Jurkat, Clone E6-1 (cell line): ENCODE results near the gene PPFIBP1.
"Not testable (repeated sequence)": the region's sequence is repeated elsewhere in the genome, so short reads cannot be mapped to it uniquely, and the experiment has no call there.

Experiments
- DNase-seq: peaks from one replicate; pipeline ENCODE4 v3.0.0-alpha.2; 2011; ENCODE audit warnings: low read depth, low spot score
- H3K4me3 ChIP-seq: 2 replicates; pipeline ENCODE4 v1.5.1; 2011; ENCODE audit warnings: mild to moderate bottlenecking, low read length, control low read depth, moderate library complexity

PPFIBP1 gene

DNA sequence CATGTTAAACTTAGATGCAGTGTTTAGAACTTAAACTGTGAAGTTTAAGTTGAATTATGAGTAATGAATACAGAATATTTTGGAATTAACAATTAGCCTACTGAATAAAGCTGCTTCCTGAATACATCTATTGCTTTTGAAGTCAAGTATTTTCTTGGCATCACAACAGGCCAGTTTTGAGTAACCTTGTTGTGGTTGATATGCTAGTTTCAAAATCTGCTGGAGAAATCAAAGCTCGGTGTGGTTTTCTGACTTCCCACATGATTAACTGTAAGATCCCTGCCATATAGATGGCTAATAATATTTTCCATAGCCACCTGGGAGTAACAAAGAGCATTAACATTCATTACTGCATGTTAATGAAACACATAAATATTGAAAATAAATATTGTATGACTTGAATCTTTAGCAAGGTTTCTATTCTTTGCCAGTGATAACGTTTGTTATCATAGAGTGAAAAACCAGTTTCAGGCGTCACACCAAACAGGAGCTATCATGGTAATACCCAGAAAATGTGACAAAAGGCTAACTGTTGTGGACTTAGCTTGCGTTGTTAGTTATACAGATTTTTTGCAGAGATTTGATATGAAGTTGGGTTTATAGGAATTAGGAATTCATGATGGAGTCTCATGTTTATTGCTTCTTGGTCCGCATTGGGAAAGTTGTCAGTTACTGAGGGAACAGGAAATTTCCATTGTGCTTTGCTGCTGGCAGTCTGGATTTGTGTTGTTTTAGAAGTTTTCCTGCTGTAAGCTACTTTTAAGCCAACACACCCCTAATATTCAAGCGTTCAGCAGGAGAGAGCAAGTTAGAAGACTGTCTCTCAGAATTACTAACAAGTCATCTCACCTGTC lies 32.1 kb downstream of the PPFIBP1 start:
- H3K4me3 ChIP-seq: no peak overlapping the region
- no peak for DNase-seq

DNA sequence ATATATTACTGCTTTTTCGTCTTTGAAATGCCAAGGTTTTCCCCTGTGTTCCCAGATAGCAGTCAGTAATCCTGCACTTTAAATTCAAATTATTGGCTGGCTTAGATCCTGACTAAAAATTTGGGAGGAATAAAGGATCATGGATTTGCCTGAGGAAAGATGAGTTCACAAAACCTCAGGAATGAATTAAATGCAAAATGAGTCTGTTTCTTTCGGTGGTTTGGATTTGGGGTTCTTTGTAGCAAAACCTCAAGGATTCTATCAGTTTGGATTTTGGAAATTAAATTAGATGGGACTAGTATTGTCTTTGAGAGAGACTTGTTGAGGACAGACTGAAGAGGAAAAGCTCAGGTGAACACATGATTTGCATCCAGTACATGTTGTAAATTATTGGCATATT lies 36.1 kb downstream of the PPFIBP1 start:
- H3K4me3 ChIP-seq: no peak overlapping the region
- DNase-seq: no peak

DNA sequence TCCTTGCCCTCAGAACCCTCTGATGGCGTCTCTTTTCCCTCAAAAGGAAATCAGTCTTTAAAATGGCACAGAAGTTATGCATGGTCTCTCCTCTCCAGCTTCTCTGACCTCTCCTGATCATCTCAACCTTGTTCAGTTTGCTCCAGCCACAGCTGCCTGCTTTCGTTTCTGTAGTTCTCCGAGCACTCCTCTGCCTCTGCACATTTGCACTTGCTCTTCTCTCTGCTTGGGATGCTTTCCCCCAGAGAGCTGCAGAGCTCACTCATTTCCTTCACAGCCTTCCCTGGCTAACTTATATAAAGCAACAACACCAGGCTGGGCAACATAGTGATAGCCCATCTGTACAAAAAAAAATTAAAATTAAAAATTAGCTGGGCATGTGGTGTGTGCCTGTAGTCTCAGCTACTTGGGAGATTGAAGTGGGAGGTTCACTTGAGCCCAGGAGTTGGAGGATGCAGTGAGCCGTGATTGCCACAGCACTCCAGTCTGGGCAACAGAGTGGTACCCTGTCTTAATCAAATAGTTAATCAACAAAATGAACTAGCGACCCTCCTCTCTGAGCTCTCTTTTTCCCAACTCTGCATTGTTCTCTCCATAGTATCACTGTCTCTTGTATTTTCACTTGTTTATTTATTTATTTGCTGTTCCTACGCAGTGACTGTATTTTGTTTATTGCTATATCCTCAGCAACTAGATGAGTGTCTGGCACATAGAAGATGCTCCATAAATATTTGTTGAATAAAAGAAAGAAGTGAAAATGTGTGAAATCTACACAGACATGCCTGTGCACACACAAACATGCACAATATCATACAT lies 37.7 kb downstream of the PPFIBP1 start:
- no peak overlapping the region for H3K4me3 ChIP-seq
- DNase-seq: no peak

DNA sequence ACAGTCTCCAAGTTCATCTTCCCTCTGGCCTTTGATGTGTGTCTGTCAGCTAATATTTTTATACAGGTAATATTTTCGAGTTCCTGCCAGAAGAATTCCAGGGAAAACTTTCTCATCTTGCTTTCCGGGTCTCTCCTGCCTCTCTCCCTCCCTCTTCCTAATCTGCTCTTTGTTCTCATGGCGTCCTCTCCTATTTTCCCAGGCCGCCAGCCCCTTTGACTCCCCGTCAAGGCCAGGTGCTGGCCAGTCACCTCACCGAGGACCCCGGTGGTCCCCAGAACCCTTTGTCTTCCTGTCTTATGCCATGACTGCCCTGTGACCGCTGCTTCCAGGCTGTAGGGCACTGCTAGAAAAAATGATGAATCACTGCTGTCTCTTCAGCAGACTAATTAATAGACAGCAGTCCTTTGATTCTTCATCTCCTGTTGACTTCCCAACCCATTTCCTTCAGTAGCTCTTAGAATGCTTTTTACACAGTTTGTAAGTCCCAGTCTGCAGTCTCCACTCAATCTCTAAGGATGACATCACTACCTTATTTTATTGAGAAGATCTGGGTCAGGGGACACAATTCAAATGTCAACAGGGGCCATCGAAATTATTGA lies 40.7 kb downstream of the PPFIBP1 start:
- no peak overlapping the region for H3K4me3 ChIP-seq
- no peak for DNase-seq

GRCh38 chr12:27566159-27566558 lies 42.2 kb downstream of the PPFIBP1 start:
- peak; percentile 22 for DNase-seq
- H3K4me3 ChIP-seq: no peak overlapping the region

DNA sequence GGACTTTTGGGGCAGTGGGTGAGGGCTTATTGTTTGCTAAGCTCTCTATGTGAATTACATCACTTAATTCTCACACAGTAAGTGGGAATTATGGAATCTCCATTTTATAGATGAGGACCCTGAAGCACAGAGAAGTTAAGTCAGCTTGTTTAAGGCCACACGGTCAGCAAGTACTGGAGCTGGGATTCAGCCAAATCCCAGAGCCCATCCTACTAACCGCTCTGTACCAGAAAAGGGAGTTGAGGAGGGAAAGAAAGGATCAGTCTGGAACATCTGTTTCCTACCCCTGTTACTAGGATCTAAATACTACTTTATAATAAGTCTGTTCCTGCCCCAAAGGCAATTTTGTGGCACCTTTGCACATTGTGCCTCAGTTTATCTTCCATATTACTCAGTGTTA lies 42.6 kb downstream of the PPFIBP1 start:
- no peak for DNase-seq

DNA sequence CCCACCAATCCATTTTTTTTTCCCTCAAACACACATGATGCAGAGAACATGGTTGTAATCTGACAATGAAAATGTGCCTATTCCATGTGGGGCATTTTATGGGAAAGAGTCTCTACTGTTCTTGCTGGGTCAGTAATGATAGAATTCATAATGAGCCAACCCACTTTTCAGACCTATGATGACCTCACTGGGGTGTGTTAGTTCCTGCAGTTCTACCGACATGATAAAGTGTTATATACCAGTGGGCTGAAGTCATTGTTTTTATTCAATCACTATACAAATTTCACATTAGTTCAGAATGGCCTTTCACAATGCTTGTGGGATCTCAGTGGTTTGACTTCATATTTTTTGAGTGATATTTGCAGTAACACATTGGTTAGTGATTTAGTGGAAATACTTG lies 47.5 kb downstream of the PPFIBP1 start:
- no peak for DNase-seq
- no peak overlapping the region for H3K4me3 ChIP-seq

More for the DNA sequence above, 42.6 kb downstream of the PPFIBP1 start:
- H3K4me3 ChIP-seq: no peak overlapping the region

- no peak for DNase-seq
- H3K4me3 ChIP-seq: no peak overlapping the region
These were observed 48.7 kb downstream of the PPFIBP1 start for GRCh38 chr12:27572486-27573255.

GRCh38 chr12:27573972-27574371 lies 50.0 kb downstream of the PPFIBP1 start:
- no peak overlapping the region for H3K4me3 ChIP-seq
- no peak for DNase-seq

- H3K4me3 ChIP-seq: no peak overlapping the region
These were observed 51.2 kb downstream of the PPFIBP1 start for GRCh38 chr12:27575090-27575761.

GRCh38 chr12:27575762-27576118 lies 51.7 kb downstream of the PPFIBP1 start:
- H3K4me3 ChIP-seq: no peak overlapping the region
- DNase-seq: no peak

More at GRCh38 chr12:27575090-27575761, 51.2 kb downstream of the PPFIBP1 start:
- DNase-seq: no peak

DNA sequence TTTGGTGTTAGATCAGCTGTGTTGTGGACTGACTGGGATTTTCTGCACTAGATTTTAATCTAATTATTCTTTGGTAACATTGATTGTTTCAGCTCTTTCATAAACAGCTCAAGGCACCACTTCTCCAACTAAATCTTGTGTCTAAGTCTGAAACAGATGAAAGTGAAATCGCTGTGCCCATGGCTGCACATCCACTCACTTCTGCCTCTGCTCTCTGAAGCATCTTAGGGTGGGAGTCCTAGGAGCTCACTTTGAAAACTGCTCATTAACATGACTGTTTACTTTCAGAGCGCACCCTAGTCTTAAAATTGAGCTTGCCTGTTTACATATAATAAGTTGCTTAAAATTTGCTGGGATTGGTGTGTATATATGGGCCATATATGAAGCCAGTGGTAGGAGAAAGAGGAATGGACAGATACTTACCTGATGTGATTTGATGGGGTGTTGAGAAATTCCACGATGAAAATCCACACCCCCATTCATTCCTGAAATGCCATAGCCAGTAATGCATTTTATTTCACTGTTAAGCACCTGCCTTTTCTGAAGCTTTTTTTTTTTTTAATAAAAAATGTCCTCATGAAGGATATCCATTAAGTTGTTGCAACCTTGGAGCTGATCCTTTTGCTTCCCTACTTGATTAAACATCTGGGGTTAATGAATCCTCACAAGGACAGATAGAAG lies 52.8 kb downstream of the PPFIBP1 start:
- DNase-seq: no peak
- H3K4me3 ChIP-seq: no peak overlapping the region

- DNase-seq: no peak
- H3K4me3 ChIP-seq: no peak overlapping the region
These were observed 53.7 kb downstream of the PPFIBP1 start for GRCh38 chr12:27577688-27578087.

DNA sequence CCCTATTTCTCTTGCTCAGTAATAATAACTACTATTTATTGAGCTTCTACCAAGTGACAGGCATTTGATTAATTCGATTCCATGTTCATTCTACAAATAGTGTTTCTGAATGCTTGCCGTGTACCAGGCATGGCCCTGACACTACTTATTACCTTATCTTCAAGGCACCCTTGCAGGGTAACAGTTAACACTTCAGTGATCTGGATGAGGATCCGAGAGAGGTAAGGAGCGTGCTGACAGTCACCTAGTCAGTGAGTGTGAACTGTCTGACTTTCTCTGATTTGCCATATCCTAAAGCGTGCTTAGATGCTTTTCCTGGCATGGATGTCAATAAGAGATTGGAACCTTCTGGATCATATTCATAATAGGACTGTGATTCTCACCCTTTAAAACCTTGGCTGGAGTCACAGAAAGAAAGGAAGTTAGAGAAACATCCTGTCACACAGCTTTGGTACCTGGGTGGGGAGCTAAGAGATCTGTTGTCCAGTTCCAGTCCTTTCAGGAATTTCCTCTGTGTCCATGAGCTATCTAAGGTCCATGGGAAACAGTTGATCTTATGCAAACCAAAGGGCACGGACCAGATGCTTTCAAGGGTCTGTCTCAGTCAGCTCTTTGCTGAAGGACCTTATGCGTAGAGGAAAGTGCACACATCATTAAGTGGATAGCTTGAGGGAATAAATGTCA lies 54.8 kb downstream of the PPFIBP1 start:
- no peak for DNase-seq

DNA sequence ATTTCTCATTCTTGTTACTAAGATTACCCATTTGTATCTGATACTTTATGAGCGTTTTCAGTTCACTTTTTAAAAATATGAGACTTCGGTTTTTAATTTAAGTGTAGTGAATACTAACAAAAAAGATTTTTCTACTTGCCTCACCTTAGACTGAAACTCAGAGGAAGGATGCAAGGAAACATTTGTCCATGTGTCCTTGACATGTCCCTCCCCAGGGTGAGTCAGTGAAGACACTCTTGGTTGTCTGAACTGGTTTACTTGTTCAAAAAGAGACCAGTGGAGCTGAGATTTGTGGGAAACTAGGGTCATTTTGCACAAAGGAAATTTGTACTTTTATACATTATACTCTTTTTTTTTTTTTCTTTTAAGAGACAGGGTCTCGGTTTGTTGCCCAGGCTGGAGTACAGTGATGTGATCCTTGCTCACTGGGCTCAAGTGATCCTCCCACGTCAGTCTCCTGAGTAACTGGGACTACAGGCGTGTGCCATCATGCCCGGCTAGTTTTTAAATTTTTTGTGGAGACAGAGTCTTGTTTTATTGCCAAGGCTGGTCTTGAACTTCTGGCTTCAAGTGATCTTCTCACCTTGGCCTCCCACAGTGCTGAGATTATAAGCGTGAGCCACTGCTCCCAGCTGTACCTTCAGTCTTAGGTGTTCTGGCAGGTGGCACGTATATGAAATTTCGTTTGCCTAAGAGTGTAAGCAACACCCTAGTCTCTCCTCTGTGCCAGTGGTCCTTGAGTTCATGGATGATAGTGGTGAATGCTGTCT lies 56.7 kb downstream of the PPFIBP1 start:
- no peak for DNase-seq
- H3K4me3 ChIP-seq: no peak overlapping the region

More for the DNA sequence above, 54.8 kb downstream of the PPFIBP1 start:
- no peak overlapping the region for H3K4me3 ChIP-seq

DNA sequence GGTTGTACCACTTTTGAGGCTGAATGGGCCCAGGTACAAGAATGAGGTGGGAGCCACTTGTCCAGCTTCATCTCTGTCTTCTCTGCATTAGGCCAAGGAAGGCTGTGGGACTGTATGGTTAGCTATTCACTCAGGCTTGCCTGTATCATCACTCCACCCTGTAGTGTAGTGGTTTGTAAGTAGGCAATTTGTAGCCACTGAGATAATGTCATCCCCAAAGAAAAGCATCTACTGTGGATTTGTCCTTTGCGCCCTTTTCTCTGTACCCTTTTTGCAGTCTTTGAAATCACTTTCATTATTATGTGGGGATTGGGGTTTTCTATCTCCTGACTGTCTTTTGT lies 57.3 kb downstream of the PPFIBP1 start:
- not testable (repeated sequence) for H3K4me3 ChIP-seq, DNase-seq

DNA sequence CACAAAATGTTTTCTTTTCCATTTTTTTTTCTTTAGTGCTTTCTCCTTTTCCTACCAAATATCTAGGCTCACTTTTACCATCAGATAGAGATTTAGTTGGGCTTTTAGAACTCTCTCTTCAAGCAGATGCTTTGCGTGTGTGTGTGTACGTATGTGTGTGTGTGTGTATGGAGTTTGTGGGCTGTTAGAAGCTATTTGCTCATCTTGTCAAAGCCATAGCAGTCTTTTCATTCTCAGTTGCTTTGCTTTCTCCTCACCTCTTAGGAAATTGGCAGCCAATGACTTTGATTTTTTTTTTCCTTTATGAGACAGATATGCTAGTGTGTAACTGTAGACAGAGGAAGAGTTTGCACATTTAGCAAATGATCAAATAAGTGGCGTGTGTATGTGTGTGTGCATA lies 57.8 kb downstream of the PPFIBP1 start:
- not testable (repeated sequence) for H3K4me3 ChIP-seq, DNase-seq
